ENCODE results near the gene PRICKLE1.

The PRICKLE1 gene

GRCh38 chr12:42445891-42446290 lies 143.7 kb downstream of the PRICKLE1 start:
- DNase-seq: no peak

- DNase-seq: no peak
These were observed 145.2 kb downstream of the PRICKLE1 start for GRCh38 chr12:42444192-42444943.

- no peak for DNase-seq
These were observed 146.7 kb downstream of the PRICKLE1 start for GRCh38 chr12:42442888-42443287.

GRCh38 chr12:42442311-42442759 lies 147.2 kb downstream of the PRICKLE1 start:
- DNase-seq: no peak

GRCh38 chr12:42440608-42441007 lies 148.9 kb downstream of the PRICKLE1 start:
- DNase-seq: no peak

- no peak for DNase-seq
These were observed 156.9 kb downstream of the PRICKLE1 start for GRCh38 chr12:42432517-42433140.

GRCh38 chr12:42428850-42429249 lies 160.7 kb downstream of the PRICKLE1 start:
- DNase-seq: no peak

GRCh38 chr12:42426746-42427145 lies 162.8 kb downstream of the PRICKLE1 start:
- DNase-seq: no peak

- no peak for DNase-seq
These were observed 166.8 kb downstream of the PRICKLE1 start for GRCh38 chr12:42422785-42423184.

GRCh38 chr12:42421844-42422779 lies 167.4 kb downstream of the PRICKLE1 start:
- DNase-seq: peak; percentile 10

GRCh38 chr12:42420395-42420794 lies 169.2 kb downstream of the PRICKLE1 start:
- no peak for DNase-seq

GRCh38 chr12:42410340-42410739 lies 179.2 kb downstream of the PRICKLE1 start:
- DNase-seq: no peak

- DNase-seq: no peak
These were observed 180.1 kb downstream of the PRICKLE1 start for GRCh38 chr12:42409471-42409870.

GRCh38 chr12:42407306-42407705 lies 182.2 kb downstream of the PRICKLE1 start:
- no peak for DNase-seq

Data from amniotic stem cell (primary cell).